ENCODE results near the gene REPS2. TPM values are rescaled to one million over a fixed set of nuclear protein-coding genes. Genes with fewer than 3 reads are reported as not detected.

The REPS2 gene
- polyA plus RNA-seq, 3 donors, result 2.1 to 4.7 (median 3.6) TPM

- Histone ChIP-seq H4K20me1 (ENCODE audit: insufficient read depth, low read length) (no peaks in the 10 kb centered on the region), H3K9me3 (replicated peaks in 1 of 2; ENCODE audit: control insufficient read depth in 1 of 2, insufficient read depth in 1 of 2, low read length in 2 of 2) (no peaks in the 10 kb centered on the region), H3K4me3 (replicated peaks in 1 of 3; ENCODE audit: low read depth in 2 of 3, low read length in 3 of 3) (no peak overlapping the region), H3K27me3 (ENCODE audit: control insufficient read depth in 2 of 2, insufficient read depth in 2 of 2, low read length in 2 of 2) (peaks cover 0 to 16% of the 10 kb centered on the region in 2 donors), H3K36me3 (replicated peaks in 1 of 2; ENCODE audit: control insufficient read depth in 1 of 2, insufficient read depth in 2 of 2, low read length in 2 of 2) (no peaks in the 10 kb centered on the region), H2AFZ (ENCODE audit: insufficient read depth, low read depth, low read length, poor library complexity, severe bottlenecking) (no peak overlapping the region), H3K4me1 (ENCODE audit: control insufficient read depth in 1 of 2, insufficient read depth in 2 of 2, low read length in 2 of 2) (no peaks in the 10 kb centered on the region), H3K4me2 (replicated peaks; ENCODE audit: extremely low read depth, low read length, poor library complexity, severe bottlenecking) (no peak overlapping the region), H3K27ac (ENCODE audit: low read depth in 1 of 2, low read length in 2 of 2) (no peak overlapping the region), H3K9ac (ENCODE audit: insufficient read depth, low read length, poor library complexity, severe bottlenecking) (no peak overlapping the region), H3K79me2 (ENCODE audit: insufficient read depth, low read length) (no peaks in the 10 kb centered on the region)
- Mint-ChIP-seq H3K27ac (no peak overlapping the region), H3K36me3 (peaks cover 0 to 2% of the 10 kb centered on the region in 2 donors), H3K9me3 (peaks cover 0 to 4% (median 0%) of the 10 kb centered on the region in 7 donors), H3K4me1 (no peaks in the 10 kb centered on the region), H3K27me3 (ENCODE audit: low read depth in 3 of 3) (peaks cover 0 to 28% (median 0%) of the 10 kb centered on the region in 3 donors), H3K4me3 (no peak overlapping the region)
- intact Hi-C loops (cut with micrococcal nuclease), result no loop called here
- no peak for TF ChIP-seq CTCF (IDR thresholded peaks at IDR 0.05)
- no CpG with 5 or more reads among the region's 1 CpG for WGBS (ENCODE audit: insufficient coverage)
- DNase-seq, result no peak
Observed at GRCh38 chrX:16981209-16981608, 34.8 kb downstream of the REPS2 start.

- Mint-ChIP-seq H3K27me3 (ENCODE audit: low read depth in 3 of 3) (peaks cover 0 to 28% (median 0%) of the 10 kb centered on the region in 3 donors), H3K36me3 (peaks cover 0 to 2% of the 10 kb centered on the region in 2 donors), H3K4me1 (no peaks in the 10 kb centered on the region), H3K9me3 (peaks cover 0 to 4% (median 0%) of the 10 kb centered on the region in 7 donors), H3K4me3 (no peak overlapping the region), H3K27ac (no peak overlapping the region)
- DNase-seq, result no peak
- no peaks in the 10 kb centered on the region for H3K36me3 ChIP-seq (replicated peaks in 1 of 2; ENCODE audit: control insufficient read depth in 1 of 2, insufficient read depth in 2 of 2, low read length in 2 of 2)
- no peaks in the 10 kb centered on the region for H3K9me3 ChIP-seq (replicated peaks in 1 of 2; ENCODE audit: control insufficient read depth in 1 of 2, insufficient read depth in 1 of 2, low read length in 2 of 2)
- H2AFZ ChIP-seq (ENCODE audit: insufficient read depth, low read depth, low read length, poor library complexity, severe bottlenecking), result no peak overlapping the region
- peaks cover 0 to 17% of the 10 kb centered on the region in 2 donors for H3K27me3 ChIP-seq (ENCODE audit: control insufficient read depth in 2 of 2, insufficient read depth in 2 of 2, low read length in 2 of 2)
- no peak for TF ChIP-seq CTCF (IDR thresholded peaks at IDR 0.05)
- H4K20me1 ChIP-seq (ENCODE audit: insufficient read depth, low read length), result no peaks in the 10 kb centered on the region
- H3K4me1 ChIP-seq (ENCODE audit: control insufficient read depth in 1 of 2, insufficient read depth in 2 of 2, low read length in 2 of 2), result no peaks in the 10 kb centered on the region
- H3K9ac ChIP-seq (ENCODE audit: insufficient read depth, low read length, poor library complexity, severe bottlenecking), result no peak overlapping the region
- no peak overlapping the region for H3K4me3 ChIP-seq (replicated peaks in 1 of 3; ENCODE audit: low read depth in 2 of 3, low read length in 3 of 3)
- no peak overlapping the region for H3K27ac ChIP-seq (ENCODE audit: low read depth in 1 of 2, low read length in 2 of 2)
- H3K4me2 ChIP-seq (replicated peaks; ENCODE audit: extremely low read depth, low read length, poor library complexity, severe bottlenecking), result no peak overlapping the region
- intact Hi-C loops (cut with micrococcal nuclease), result no loop called here
- H3K79me2 ChIP-seq (ENCODE audit: insufficient read depth, low read length), result no peaks in the 10 kb centered on the region
Observed at GRCh38 chrX:16981980-16982379, 35.5 kb downstream of the REPS2 start.
